ENCODE results near the gene WASF2. TPM values are rescaled to one million over a fixed set of nuclear protein-coding genes. Genes with fewer than 3 reads are reported as not detected.

Gene WASF2
- total RNA-seq, 1 experiment from 2014 or later = 104 TPM

GRCh38 chr1:27444632-27445031 lies 45.3 kb downstream of the WASF2 start (continued):
- no peak for TF ChIP-seq MAX (CRISPR knock-in tag; IDR thresholded peaks at IDR 0.05)
- TF ChIP-seq CREB1 (CRISPR knock-in tag; IDR thresholded peaks at IDR 0.05) = no peak
- TF ChIP-seq ZNF671 (CRISPR knock-in tag; IDR thresholded peaks at IDR 0.05) = no peak
- no peak for TF ChIP-seq FOXP4 (CRISPR knock-in tag; IDR thresholded peaks at IDR 0.05)
- no peak for TF ChIP-seq IRF2 (CRISPR knock-in tag; IDR thresholded peaks at IDR 0.05; ENCODE audit: borderline replicate concordance, low read depth)
- no peak for TF ChIP-seq TEAD4 (CRISPR knock-in tag; IDR thresholded peaks at IDR 0.05)

GRCh38 chr1:27439150-27439549 lies 50.8 kb downstream of the WASF2 start:
- peak overlapping the region; percentile 80; the same call in 1 of the 2 replicates for H3K27ac Mint-ChIP-seq
- H3K4me3 Mint-ChIP-seq = no peak overlapping the region
- peaks cover 50% of the 10 kb centered on the region for H3K4me1 Mint-ChIP-seq
- no peak for DNase-seq (ENCODE audit: low spot score)
- POLR2A ChIA-PET = no interaction called here
- TF ChIP-seq FOXK1 (CRISPR knock-in tag; IDR thresholded peaks at IDR 0.05) (no peak), ZNF396 (CRISPR knock-in tag; IDR thresholded peaks at IDR 0.05; ENCODE audit: borderline replicate concordance) (no peak), ZNF281 (CRISPR knock-in tag; IDR thresholded peaks at IDR 0.05) (no peak), ELF4 (CRISPR knock-in tag; IDR thresholded peaks at IDR 0.05; ENCODE audit: low read depth) (no peak), FOXP4 (CRISPR knock-in tag; IDR thresholded peaks at IDR 0.05) (no peak), ARID4B (CRISPR knock-in tag; IDR thresholded peaks at IDR 0.05; ENCODE audit: borderline replicate concordance) (no peak), CTCF (IDR thresholded peaks at IDR 0.05) (no peak)
- CTCF ChIA-PET = interaction anchor here (0.6 to 1.5 kb wide), 6 partner anchors 9 to 230 kb away, joined by 3 to 5 read pairs (median 3); no protein-coding TSS in a partner anchor
- H3K9me3 Mint-ChIP-seq = no peaks in the 10 kb centered on the region
- H3K27me3 Mint-ChIP-seq (ENCODE audit: low read depth) = no peaks in the 10 kb centered on the region
- 0 out of 2 replicates have a peak, but pooled peaks cover 2% of the 10 kb centered on the region for H3K36me3 Mint-ChIP-seq
- no peak for ATAC-seq

Data from WTC11 (cell line).